Measurements from ENCODE around the gene SLC4A1. TPM values are rescaled to one million over a fixed set of nuclear protein-coding genes. Genes with fewer than 3 reads are reported as not detected.

The SLC4A1 gene
- polyA plus RNA-seq, 1 experiment, result not detected

DNA sequence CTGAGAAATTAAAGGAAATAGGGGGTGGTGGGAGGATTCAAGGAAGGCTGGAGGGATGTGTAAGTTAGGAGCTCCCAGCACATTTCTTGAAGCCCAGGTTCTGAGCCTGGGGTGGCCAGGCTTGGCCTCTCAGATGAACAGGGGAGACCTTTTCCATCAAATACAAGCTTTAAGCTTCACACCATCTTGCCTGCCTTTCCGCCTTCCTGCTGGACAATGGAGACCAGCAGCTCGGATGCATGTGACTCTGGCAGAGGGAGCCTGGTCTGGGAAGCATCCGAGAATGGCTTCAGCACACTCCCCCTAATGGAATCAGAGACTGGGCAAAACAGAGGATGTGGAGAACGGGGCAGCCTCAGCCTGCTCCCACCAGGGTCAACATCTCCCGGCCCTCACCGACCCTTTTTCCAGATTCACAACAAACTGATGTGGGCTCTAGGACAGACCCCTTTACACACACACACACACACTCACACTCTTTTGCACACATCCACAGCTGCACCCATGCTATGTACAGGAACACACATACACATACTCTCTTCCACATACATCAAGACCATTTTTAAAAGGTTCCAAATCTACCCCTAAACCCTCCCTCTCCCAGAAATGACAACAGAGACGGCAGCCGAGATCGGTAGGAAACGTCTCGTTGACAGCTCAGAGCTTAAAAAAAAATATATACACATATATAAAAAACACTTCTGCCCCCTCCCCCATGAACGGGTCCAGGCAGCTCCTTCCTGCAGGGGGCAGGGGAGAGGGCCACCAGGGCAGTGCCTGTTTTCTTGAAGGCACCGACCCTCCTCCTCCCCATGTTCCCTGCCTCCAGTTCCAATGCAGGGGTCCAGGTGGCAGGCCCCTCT is 61.7 kb downstream of the SLC4A1 start:
- CTCF ChIA-PET, result interaction anchor here (0.7 to 2.9 kb wide), 7 partner anchors 9 to 139 kb away, joined by 3 to 11 read pairs (median 4); partner anchors contain the start of gene GRN
- peaks cover 30% of the 10 kb centered on the region for H3K36me3 ChIP-seq (ENCODE audit: control insufficient read depth, insufficient read depth, low read length)
- no peak for DNase-seq (ENCODE audit: low read depth)
- no peaks in the 10 kb centered on the region for H3K27me3 ChIP-seq (ENCODE audit: control insufficient read depth, insufficient read depth, low read length)
- TF ChIP-seq, protein P1, sequence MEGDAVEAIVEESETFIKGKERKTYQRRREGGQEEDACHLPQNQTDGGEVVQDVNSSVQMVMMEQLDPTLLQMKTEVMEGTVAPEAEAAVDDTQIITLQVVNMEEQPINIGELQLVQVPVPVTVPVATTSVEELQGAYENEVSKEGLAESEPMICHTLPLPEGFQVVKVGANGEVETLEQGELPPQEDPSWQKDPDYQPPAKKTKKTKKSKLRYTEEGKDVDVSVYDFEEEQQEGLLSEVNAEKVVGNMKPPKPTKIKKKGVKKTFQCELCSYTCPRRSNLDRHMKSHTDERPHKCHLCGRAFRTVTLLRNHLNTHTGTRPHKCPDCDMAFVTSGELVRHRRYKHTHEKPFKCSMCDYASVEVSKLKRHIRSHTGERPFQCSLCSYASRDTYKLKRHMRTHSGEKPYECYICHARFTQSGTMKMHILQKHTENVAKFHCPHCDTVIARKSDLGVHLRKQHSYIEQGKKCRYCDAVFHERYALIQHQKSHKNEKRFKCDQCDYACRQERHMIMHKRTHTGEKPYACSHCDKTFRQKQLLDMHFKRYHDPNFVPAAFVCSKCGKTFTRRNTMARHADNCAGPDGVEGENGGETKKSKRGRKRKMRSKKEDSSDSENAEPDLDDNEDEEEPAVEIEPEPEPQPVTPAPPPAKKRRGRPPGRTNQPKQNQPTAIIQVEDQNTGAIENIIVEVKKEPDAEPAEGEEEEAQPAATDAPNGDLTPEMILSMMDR (IDR thresholded peaks at IDR 0.05; ENCODE audit: insufficient read depth, low read depth, low read length), result peak; percentile 27
- H3K4me3 ChIP-seq (ENCODE audit: low read depth, low read length), result no peak overlapping the region
- POLR2A ChIA-PET, result interaction anchor here (0.6 kb wide), 1 partner anchor 9 kb away, joined by 3 read pairs; no protein-coding TSS in a partner anchor

DNA sequence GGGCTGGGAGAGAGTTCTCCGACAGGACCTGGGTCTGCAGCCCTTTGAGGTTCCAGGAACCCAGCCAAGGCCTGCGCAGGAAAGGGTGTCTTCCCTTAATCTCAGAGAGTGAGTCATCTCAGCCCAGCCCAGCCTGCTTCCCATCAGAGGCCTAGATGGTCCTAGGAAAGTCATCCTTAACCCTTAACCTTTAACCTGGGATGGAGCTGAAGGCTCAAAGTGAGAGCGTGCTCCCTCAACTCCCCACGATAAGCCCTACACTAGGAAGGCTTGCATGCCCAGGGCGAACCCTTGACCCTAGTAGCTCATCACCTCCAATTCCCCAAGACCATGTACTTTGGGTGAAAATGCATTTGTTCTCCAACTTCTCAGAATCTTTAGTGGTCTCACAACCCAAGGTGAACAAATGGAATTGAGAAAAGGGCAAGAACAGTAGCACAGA is 63.5 kb downstream of the SLC4A1 start:
- ChIA-PET CTCF (interaction anchor here (0.6 to 2.0 kb wide), 11 partner anchors 9 to 146 kb away, joined by 3 to 9 read pairs (median 4); partner anchors contain the start of genes GRN and HDAC5), POLR2A (no interaction called here)
- TF ChIP-seq, protein P1 (IDR thresholded peaks at IDR 0.05; ENCODE audit: insufficient read depth, low read depth, low read length), result no peak
- peaks cover 17% of the 10 kb centered on the region for H3K36me3 ChIP-seq (ENCODE audit: control insufficient read depth, insufficient read depth, low read length)
- no peak overlapping the region for H3K4me3 ChIP-seq (ENCODE audit: low read depth, low read length)
- DNase-seq (ENCODE audit: low read depth), result no peak
- H3K27me3 ChIP-seq (ENCODE audit: control insufficient read depth, insufficient read depth, low read length), result no peaks in the 10 kb centered on the region

DNA sequence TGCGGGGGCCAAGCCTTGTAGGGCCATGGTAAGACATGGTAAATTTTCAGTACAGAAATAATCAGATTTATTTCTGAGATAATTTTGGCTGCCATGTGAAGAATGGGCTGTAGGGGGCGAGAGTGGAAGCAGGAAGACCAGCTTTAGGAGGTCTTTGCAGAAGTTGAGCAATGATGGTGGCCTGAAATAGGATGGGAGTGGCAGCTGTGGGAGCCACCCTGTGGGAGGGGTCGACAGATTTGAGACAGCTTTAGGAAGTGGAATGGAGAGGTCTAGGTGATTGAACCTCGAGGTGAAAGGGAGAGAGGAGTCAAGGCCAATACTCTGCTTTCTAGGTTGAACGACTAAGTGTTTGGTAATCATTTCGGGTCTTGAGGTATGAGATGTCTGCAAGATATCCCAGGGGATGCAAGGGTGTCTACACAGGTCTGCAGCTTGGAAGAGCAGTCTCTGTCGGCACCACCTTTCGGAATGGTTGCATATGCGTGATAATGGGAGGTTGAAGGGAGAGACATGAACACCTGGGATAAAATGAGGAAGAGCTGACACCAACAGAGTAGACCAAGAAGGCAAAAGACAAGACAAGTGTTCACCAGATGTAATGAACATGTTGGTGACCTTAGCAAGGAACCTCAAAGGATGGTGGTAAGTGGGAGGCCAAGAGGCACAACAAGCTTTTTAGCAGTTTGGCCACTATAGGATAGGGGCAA is 64.0 kb downstream of the SLC4A1 start:
- Histone ChIP-seq H3K36me3 (ENCODE audit: control insufficient read depth, insufficient read depth, low read length) (peaks cover 12% of the 10 kb centered on the region), H3K27me3 (ENCODE audit: control insufficient read depth, insufficient read depth, low read length) (no peaks in the 10 kb centered on the region), H3K4me3 (ENCODE audit: low read depth, low read length) (no peak overlapping the region)
- CTCF ChIA-PET, result interaction anchor here (0.6 to 2.0 kb wide), 14 partner anchors 9 to 319 kb away, joined by 3 to 9 read pairs (median 4); partner anchors contain the start of genes GRN and HDAC5
- no peak for DNase-seq (ENCODE audit: low read depth)
- POLR2A ChIA-PET, result no interaction called here
- TF ChIP-seq, protein P1 (IDR thresholded peaks at IDR 0.05; ENCODE audit: insufficient read depth, low read depth, low read length), result peak; percentile 74

DNA sequence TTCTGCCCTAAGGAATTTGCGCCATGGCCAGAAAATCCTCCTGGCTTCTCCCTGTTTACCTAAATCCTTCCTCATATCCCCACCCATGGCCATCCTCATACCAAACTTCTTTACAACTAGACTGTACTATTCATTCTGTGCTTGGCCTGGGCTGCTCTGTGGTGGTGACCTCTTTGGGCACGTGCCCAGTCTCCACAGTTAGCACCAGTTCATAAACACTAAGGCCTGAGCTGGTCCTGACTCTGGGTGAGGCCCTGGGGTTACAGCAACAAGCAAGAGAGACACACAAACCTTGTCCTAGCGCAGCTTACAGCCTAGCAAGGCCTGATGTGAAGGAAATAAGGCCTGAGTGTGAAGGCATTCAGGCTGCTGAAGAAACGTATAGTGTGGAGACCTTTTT is 65.2 kb downstream of the SLC4A1 start:
- CTCF ChIA-PET, result interaction anchor here (0.8 to 2.6 kb wide), 5 partner anchors 8 to 145 kb away, joined by 3 to 18 read pairs (median 4); no protein-coding TSS in a partner anchor
- TF ChIP-seq, protein P1 (IDR thresholded peaks at IDR 0.05; ENCODE audit: insufficient read depth, low read depth, low read length), result no peak
- POLR2A ChIA-PET, result no interaction called here
- no peaks in the 10 kb centered on the region for H3K27me3 ChIP-seq (ENCODE audit: control insufficient read depth, insufficient read depth, low read length)
- H3K36me3 ChIP-seq (ENCODE audit: control insufficient read depth, insufficient read depth, low read length), result peaks cover 8% of the 10 kb centered on the region
- no peak for DNase-seq (ENCODE audit: low read depth)
- H3K4me3 ChIP-seq (ENCODE audit: low read depth, low read length), result no peak overlapping the region

Data from BJ (cell line).